ENCODE results near the gene ZNF609.
A peak's percentile ranks its signal among the peaks of the same experiment; 100 is the strongest.

Gene ZNF609

DNA sequence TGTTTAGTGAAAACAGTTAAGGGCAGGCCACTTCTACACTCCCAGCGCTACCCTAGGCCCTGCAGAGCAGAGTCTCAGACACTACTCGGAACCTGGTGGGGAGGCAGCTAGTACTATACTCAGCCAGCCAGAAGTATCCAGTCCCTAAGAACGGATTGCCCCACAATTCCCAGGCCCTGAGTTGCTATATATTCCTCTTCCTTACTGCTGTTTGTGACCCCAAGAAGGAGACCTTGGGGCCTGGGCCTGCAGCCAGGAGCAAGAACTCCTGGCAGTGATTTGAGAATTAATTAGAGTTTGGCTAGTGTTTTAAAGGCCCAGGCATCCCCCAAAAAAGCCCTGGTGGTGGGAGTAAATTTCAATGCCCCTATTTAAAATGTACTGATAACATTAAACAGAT, 227.3 kb downstream of the ZNF609 start:
- no peak for DNase-seq (ENCODE audit: low read depth in 2 of 2)
- no peak overlapping the region for H3K4me3 ChIP-seq (replicated peaks in 1 of 2; ENCODE audit: low read depth in 2 of 2, low read length in 2 of 2)
- TF ChIP-seq, protein P1, sequence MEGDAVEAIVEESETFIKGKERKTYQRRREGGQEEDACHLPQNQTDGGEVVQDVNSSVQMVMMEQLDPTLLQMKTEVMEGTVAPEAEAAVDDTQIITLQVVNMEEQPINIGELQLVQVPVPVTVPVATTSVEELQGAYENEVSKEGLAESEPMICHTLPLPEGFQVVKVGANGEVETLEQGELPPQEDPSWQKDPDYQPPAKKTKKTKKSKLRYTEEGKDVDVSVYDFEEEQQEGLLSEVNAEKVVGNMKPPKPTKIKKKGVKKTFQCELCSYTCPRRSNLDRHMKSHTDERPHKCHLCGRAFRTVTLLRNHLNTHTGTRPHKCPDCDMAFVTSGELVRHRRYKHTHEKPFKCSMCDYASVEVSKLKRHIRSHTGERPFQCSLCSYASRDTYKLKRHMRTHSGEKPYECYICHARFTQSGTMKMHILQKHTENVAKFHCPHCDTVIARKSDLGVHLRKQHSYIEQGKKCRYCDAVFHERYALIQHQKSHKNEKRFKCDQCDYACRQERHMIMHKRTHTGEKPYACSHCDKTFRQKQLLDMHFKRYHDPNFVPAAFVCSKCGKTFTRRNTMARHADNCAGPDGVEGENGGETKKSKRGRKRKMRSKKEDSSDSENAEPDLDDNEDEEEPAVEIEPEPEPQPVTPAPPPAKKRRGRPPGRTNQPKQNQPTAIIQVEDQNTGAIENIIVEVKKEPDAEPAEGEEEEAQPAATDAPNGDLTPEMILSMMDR (IDR thresholded peaks at IDR 0.05; ENCODE audit: low read depth, low read length), result no peak

DNA sequence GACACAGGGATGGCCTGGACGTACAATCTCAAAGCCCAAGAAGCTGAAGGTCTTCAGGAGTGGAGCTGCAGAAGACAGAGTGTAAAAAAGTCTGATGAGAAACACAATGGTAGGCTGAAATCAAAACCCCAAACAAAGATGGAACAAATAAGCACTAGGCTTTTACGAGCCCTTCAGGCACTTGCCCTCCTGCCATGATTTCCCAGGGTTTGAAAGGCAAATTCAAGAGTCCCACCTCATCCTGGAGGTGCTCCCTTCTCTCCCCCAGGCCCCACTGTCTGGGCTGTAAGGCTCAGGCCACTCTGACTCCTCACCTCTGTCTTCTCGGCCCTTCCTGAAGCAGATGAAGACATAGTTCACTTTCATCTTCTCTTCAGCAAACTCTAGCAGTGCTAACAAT, 228.4 kb downstream of the ZNF609 start:
- H3K4me3 ChIP-seq (replicated peaks in 1 of 2; ENCODE audit: low read depth in 2 of 2, low read length in 2 of 2), result no peak overlapping the region
- DNase-seq (ENCODE audit: low read depth in 2 of 2), result no peak
- TF ChIP-seq, protein P1 (IDR thresholded peaks at IDR 0.05; ENCODE audit: low read depth, low read length), result no peak

DNA sequence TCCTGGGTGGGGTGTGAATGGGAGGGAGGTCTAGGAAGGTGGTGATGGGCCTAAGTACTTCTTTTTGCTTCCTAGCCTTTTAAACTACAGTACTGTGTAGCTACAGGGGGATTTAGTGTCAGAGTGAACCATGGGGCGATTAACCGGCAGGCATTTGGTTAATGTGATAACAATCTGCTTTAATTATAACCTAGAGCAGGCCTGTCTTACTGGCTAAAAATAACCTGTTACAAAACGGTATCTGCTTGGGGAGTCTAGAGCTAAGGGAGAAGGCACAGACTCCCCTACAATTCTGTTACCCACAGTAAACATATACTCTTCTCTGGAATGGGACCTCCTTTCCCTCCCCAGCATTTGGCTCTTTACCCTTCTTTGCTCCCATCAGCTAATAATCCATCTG, 229.6 kb downstream of the ZNF609 start:
- no peak for DNase-seq (ENCODE audit: low read depth in 2 of 2)
- no peak overlapping the region for H3K4me3 ChIP-seq (replicated peaks in 1 of 2; ENCODE audit: low read depth in 2 of 2, low read length in 2 of 2)
- TF ChIP-seq, protein P1 (IDR thresholded peaks at IDR 0.05; ENCODE audit: low read depth, low read length), result no peak

DNA sequence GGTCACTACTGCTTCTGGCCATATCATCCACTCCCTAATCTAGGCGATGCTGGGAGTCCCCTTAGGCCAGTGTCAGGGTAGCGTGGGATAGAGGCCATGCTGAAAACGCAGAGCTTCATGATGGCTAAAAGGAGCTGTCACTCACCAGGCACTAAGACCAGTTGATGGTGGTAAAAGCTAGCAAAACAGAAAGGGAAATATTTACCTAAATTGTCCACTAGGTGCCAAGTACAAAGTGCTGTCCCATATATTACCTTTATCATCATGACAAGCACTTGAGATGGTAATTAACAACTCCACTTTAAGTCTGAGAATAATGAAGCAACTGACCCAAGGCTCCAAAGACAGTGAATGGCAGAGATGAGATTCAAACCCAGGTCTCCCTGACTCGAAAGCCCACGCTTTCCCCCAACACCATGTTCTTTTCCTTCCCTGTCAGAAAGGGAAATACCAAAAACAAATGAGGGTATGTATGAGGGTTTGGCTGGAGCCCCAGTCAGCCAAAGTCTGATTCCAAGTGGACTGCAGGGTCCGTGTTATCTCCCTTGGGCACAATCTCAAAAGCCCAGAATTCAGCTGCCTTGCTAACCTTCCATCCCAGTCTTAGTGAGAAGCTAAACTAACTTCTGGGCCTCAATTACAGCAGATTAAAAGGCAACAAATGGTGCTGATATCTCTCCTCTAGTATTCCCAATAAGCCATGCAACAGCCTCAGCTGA, 230.4 kb downstream of the ZNF609 start:
- peak in 1 of 2 donors; percentile 43 for DNase-seq (ENCODE audit: low read depth in 2 of 2)
- TF ChIP-seq, protein P1 (IDR thresholded peaks at IDR 0.05; ENCODE audit: low read depth, low read length), result no peak
- no peak overlapping the region for H3K4me3 ChIP-seq (replicated peaks in 1 of 2; ENCODE audit: low read depth in 2 of 2, low read length in 2 of 2)

DNA sequence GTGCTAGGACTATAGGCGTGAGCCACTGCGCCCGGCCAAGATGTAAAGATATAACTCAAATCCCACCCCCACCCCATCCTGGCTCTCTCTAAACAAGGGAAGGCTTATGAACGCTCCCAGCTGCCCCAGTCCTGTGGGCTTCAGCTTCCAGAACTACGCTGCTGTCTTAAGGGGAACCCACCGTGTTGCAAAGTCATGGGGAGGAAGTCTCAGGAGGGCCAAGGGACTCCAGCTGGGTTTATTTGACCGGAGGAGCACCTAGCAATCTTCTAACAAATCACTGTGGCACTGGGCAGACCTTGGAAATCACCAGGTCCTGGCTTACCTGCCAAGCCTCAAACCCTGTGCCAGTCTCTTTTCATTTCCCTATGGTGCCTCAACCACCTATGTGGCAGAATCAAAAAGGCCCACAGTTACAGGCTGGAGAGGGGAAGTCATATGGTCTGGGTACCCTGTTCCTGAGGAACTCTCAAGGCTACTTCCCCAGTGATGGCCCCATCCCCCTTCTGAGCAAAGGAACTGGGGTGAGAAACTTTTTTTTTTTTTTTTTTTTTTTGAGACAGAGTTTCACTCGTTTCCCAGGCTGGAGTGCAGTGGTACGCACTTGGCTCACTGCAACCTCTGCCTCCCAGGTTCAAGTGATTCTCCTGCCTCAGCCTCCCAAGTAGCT, 231.7 kb downstream of the ZNF609 start:
- TF ChIP-seq, protein P1 (IDR thresholded peaks at IDR 0.05; ENCODE audit: low read depth, low read length), result no peak
- no peak overlapping the region for H3K4me3 ChIP-seq (replicated peaks in 1 of 2; ENCODE audit: low read depth in 2 of 2, low read length in 2 of 2)

DNA sequence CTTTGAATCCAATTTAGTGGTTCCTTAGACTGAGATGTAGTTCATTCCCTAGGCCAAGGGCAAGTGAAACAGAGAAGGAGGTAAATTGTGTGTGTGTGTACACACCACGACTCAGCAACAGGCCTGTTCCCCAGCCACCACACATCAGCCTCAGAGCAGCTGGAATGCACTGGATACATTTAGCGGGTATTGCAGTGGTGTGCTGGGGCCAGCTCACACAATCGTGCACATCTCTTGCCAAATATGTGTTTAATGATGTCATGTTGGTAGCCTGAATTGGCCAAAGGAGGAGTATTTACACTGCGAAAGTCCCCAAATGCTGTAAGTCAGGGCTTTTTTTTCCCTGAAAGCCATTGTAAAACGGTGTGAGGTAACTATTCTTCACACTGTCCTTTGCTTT, 232.8 kb downstream of the ZNF609 start:
- no peak overlapping the region for H3K4me3 ChIP-seq (replicated peaks in 1 of 2; ENCODE audit: low read depth in 2 of 2, low read length in 2 of 2)
- DNase-seq (ENCODE audit: low read depth in 2 of 2), result peak; percentile 92 to 93
- TF ChIP-seq, protein P1 (IDR thresholded peaks at IDR 0.05; ENCODE audit: low read depth, low read length), result no peak

More for the DNA sequence above, 231.7 kb downstream of the ZNF609 start:
- no peak for DNase-seq (ENCODE audit: low read depth in 2 of 2)

Data from cardiac fibroblast (primary cell).